ENCODE measurements around the gene SPTBN5. TPM values are rescaled to one million over a fixed set of nuclear protein-coding genes. Genes with fewer than 3 reads are reported as not detected.

Gene SPTBN5
- total RNA-seq, 3 donors from 2014 or later (not counting 1 experiment from before 2014, with no cell fraction given) = 4.1 to 6.0 (median 5.2) TPM

GRCh38 chr15:41817781-41818180 is 76.1 kb downstream of the SPTBN5 start:
- WGBS (ENCODE audit: insufficient coverage) = 96% methylated on average over 6 of the region's 6 CpGs
- intact Hi-C loops (cut with micrococcal nuclease) = no loop called here
- ATAC-seq = no peak
- no peak for TF ChIP-seq CTCF (IDR thresholded peaks at IDR 0.05)
- no peak for DNase-seq
- Histone ChIP-seq H3K4me1 (ENCODE audit: control insufficient read depth, insufficient read depth, low read length) (no peaks in the 10 kb centered on the region), H3K36me3 (ENCODE audit: control insufficient read depth, insufficient read depth, low read length) (peaks cover 51% of the 10 kb centered on the region), H3K4me3 (ENCODE audit: low read length) (no peak overlapping the region), H3K9me3 (ENCODE audit: control insufficient read depth, insufficient read depth, low read length) (no peaks in the 10 kb centered on the region), H3K27ac (ENCODE audit: low read length) (no peak overlapping the region), H3K27me3 (ENCODE audit: control insufficient read depth, insufficient read depth, low read length) (no peaks in the 10 kb centered on the region)
- H3K4me1 Mint-ChIP-seq = no peaks in the 10 kb centered on the region
- no peak overlapping the region for H3K4me3 Mint-ChIP-seq
- H3K9me3 Mint-ChIP-seq = no peaks in the 10 kb centered on the region
- H3K27ac Mint-ChIP-seq = no peak overlapping the region
- H3K36me3 Mint-ChIP-seq = peaks cover 8% of the 10 kb centered on the region
- no peaks in the 10 kb centered on the region for H3K27me3 Mint-ChIP-seq (ENCODE audit: low read depth in 2 of 2)

GRCh38 chr15:41817327-41817726 is 76.5 kb downstream of the SPTBN5 start:
- Mint-ChIP-seq H3K27ac (no peak overlapping the region), H3K4me1 (no peaks in the 10 kb centered on the region), H3K36me3 (peaks cover 8% of the 10 kb centered on the region), H3K4me3 (no peak overlapping the region), H3K9me3 (no peaks in the 10 kb centered on the region), H3K27me3 (ENCODE audit: low read depth in 2 of 2) (no peaks in the 10 kb centered on the region)
- DNase-seq (no peak), ATAC-seq (no peak)
- intact Hi-C loops (cut with micrococcal nuclease) = no loop called here
- no peaks in the 10 kb centered on the region for H3K27me3 ChIP-seq (ENCODE audit: control insufficient read depth, insufficient read depth, low read length)
- H3K27ac ChIP-seq (ENCODE audit: low read length) = no peak overlapping the region
- WGBS (ENCODE audit: insufficient coverage) = 96% methylated on average over 14 of the region's 14 CpGs
- peaks cover 47% of the 10 kb centered on the region for H3K36me3 ChIP-seq (ENCODE audit: control insufficient read depth, insufficient read depth, low read length)
- TF ChIP-seq CTCF (IDR thresholded peaks at IDR 0.05) = no peak
- H3K4me1 ChIP-seq (ENCODE audit: control insufficient read depth, insufficient read depth, low read length) = no peaks in the 10 kb centered on the region
- no peak overlapping the region for H3K4me3 ChIP-seq (ENCODE audit: low read length)
- no peaks in the 10 kb centered on the region for H3K9me3 ChIP-seq (ENCODE audit: control insufficient read depth, insufficient read depth, low read length)

DNA sequence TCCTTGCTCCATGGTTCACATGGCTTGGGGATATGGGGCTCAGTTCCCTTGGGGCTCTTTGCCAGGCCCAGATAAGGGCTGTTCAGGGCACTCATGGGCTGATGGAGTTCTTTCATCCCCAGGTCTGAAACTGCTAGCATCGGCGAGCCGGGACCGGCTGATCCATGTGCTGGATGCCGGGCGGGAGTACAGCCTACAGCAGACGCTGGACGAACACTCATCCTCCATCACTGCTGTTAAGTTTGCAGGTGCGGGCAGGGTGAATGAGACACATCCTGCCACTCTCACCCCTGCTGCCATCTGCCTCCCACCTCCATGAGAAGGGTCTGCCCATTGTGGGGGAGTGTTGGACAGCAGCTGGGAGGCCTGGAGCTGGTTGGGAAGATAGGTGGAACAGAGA is 77.1 kb downstream of the SPTBN5 start:
- Mint-ChIP-seq H3K27ac (no peak overlapping the region), H3K27me3 (ENCODE audit: low read depth in 2 of 2) (no peaks in the 10 kb centered on the region), H3K36me3 (peaks cover 8% of the 10 kb centered on the region), H3K4me1 (peaks cover under 1% of the 10 kb centered on the region in 2 donors), H3K4me3 (no peak overlapping the region), H3K9me3 (no peaks in the 10 kb centered on the region)
- intact Hi-C loops (cut with micrococcal nuclease) = no loop called here
- Histone ChIP-seq H3K27ac (ENCODE audit: low read length) (no peak overlapping the region), H3K36me3 (ENCODE audit: control insufficient read depth, insufficient read depth, low read length) (peaks cover 44% of the 10 kb centered on the region), H3K4me3 (ENCODE audit: low read length) (no peak overlapping the region), H3K9me3 (ENCODE audit: control insufficient read depth, insufficient read depth, low read length) (no peaks in the 10 kb centered on the region), H3K4me1 (ENCODE audit: control insufficient read depth, insufficient read depth, low read length) (peaks cover under 1% of the 10 kb centered on the region), H3K27me3 (ENCODE audit: control insufficient read depth, insufficient read depth, low read length) (no peaks in the 10 kb centered on the region)
- ATAC-seq (no peak), DNase-seq (no peak)
- TF ChIP-seq CTCF (IDR thresholded peaks at IDR 0.05) = no peak
- 98% methylated on average over 9 of the region's 9 CpGs for WGBS (ENCODE audit: insufficient coverage)

- 95% methylated on average over 5 of the region's 5 CpGs for whole genome bisulfite sequencing (ENCODE audit: insufficient coverage)
- no peak for TF ChIP-seq CTCF (IDR thresholded peaks at IDR 0.05)
- H3K4me3 Mint-ChIP-seq = no peak overlapping the region
- Histone ChIP-seq H3K27ac (ENCODE audit: low read length) (no peak overlapping the region), H3K27me3 (ENCODE audit: control insufficient read depth, insufficient read depth, low read length) (no peaks in the 10 kb centered on the region), H3K4me1 (ENCODE audit: control insufficient read depth, insufficient read depth, low read length) (peaks cover 13% of the 10 kb centered on the region), H3K4me3 (ENCODE audit: low read length) (no peak overlapping the region), H3K9me3 (ENCODE audit: control insufficient read depth, insufficient read depth, low read length) (no peaks in the 10 kb centered on the region), H3K36me3 (ENCODE audit: control insufficient read depth, insufficient read depth, low read length) (peaks cover 32% of the 10 kb centered on the region)
- no peak for ATAC-seq
- H3K36me3 Mint-ChIP-seq = peaks cover 8% of the 10 kb centered on the region
- no peaks in the 10 kb centered on the region for H3K27me3 Mint-ChIP-seq (ENCODE audit: low read depth in 2 of 2)
- intact Hi-C loops (cut with micrococcal nuclease) = loop anchor here (5.0 kb wide), 1 partner anchor 347 kb away; no protein-coding TSS in a partner anchor
- H3K4me1 Mint-ChIP-seq = peaks cover 7 to 9% of the 10 kb centered on the region in 2 donors
- no peak overlapping the region for H3K27ac Mint-ChIP-seq
- no peaks in the 10 kb centered on the region for H3K9me3 Mint-ChIP-seq
- no peak for DNase-seq
Observed at GRCh38 chr15:41814534-41814933, 79.3 kb downstream of the SPTBN5 start.
